GM18951 (cell line): Measurements from ENCODE around the gene TET3.

Source experiments
- POLR2A ChIP-seq: IDR thresholded peaks from 4 replicates; pipeline ENCODE4 v1.6.1; 2011; ENCODE audit warnings: mild to moderate bottlenecking; ENCODE audit not compliant: insufficient read length, insufficient read depth; ENCODE audit errors: extremely low read depth
- in situ Hi-C: fragments of 300-500 bp; cut with MboI; formaldehyde crosslinking; loops from one replicate; pipeline ENCODE4 v1.12.0; 2022; ENCODE audit warnings: low sequenced_read_pairs, mixed read lengths, inconsistent platforms; ENCODE audit not compliant: unreplicated experiment

Gene TET3

DNA sequence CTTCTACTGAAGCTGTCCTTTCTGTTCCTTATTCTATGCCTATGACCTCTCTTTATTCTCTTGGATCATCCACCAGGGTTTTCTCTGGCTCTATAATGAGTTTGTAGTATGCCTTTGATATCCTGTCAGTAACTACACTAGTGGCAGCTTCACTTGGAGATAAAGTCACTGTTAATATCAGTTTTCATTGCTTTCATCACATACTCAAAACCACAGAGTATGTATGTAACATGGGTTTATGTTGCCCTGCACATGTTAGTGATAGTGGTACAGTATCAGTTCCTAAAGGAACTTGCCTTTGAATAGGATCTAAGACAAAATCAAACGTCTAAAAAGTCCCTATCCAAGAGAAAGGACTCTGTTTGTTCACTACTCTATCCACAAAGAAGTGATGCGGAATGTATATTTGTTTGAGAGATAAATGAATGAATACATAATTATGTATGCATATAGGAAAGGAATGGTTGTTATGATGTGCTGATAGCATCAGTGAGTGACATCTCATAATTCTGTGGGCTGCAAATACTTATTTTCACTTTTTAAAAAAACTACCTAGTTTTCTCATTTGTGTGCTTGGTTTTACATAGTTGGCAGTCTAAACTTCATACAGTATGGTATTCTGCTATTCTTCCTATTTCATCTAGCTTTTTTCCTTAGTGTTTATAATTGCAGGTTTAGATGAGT, 45.1 kb downstream of the TET3 start:
- TF ChIP-seq POLR2A: no peak
- in situ Hi-C loops: no loop called here

DNA sequence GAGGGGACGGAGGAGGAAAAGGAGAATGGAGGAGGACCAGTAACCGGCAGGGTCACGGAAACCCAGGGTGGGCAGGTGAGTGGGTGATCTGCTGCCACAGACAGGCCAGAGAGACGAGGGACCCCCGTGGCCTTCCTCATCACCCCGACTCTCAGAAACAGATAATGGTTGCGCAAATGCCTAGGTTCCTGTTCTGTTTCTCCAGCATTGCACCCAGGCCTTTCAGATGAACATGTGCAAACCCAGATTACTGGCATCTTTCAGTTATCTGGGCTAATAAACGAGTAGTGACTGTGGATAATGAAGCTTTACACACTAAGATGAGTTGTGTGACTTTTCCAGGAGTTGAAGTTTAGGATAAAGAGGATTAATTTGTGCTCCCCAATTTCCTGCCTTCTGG, 46.5 kb downstream of the TET3 start:
- in situ Hi-C loops: no loop called here
- TF ChIP-seq POLR2A: no peak

DNA sequence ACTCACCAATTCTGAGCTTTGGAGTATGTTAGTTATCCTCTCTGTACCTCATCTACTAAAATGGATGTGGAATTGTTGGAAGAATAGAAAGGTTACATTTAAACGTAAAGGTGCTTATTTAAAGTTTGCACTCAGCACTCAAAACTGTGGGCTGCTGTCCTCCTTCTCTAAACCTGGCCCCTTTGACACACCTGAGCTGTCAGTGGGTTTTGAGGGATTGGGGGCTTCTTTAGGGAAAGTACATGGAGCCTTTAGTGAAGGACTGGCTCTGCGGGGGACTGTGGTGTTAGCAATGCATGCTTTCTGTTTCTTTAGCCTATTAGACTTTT, 47.2 kb downstream of the TET3 start:
- TF ChIP-seq POLR2A: no peak

DNA sequence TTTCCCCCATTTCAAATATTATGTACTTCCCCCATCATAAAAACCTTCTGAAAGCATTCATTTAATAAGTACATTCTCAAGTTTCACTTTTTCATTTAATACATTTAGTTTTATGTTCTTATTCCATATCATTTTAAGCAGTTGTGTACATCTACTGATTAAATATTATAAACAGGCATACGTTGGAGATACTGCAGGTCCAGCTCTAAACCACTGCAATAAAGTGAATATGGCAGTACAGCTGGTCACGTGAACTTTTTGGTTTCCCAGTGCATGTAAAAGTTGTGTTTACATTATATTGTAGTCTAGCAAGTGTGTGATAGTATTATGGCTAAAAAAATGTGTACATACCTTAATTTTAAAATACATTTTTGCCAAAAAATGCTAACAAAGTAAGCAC, 48.7 kb downstream of the TET3 start:
- in situ Hi-C loops: no loop called here
- TF ChIP-seq POLR2A: no peak

More for the DNA sequence above, 47.2 kb downstream of the TET3 start:
- in situ Hi-C loops: no loop called here
